HEK293 (cell line): ENCODE measurements around the gene TMOD2.

ENCODE experiments used
- CTCF ChIP-seq: fragments of 450-650 bp; formaldehyde crosslinking; IDR thresholded peaks from 2 replicates; pipeline ENCODE4 v1.5.1; 2016; ENCODE audit warnings: missing biosample characterization, missing genetic modification characterization
- PBX3 ChIP-seq: sonication (generic); formaldehyde crosslinking; IDR thresholded peaks from 2 replicates; pipeline ENCODE4 v1.8.1; 2022; ENCODE audit warnings: mild to moderate bottlenecking, moderate library complexity, missing genetic modification reagents
- ZBTB17 ChIP-seq: fragments of 450-650 bp; formaldehyde crosslinking; IDR thresholded peaks from 2 replicates; pipeline ENCODE4 v1.5.1; 2016; ENCODE audit warnings: missing biosample characterization, missing genetic modification characterization
- ZBTB49 ChIP-seq: fragments of 450-650 bp; formaldehyde crosslinking; IDR thresholded peaks from 2 replicates; pipeline ENCODE4 v1.5.1; 2016; ENCODE audit warnings: missing biosample characterization, missing genetic modification characterization, low read depth
- ZNF223 ChIP-seq: fragments of 450-650 bp; formaldehyde crosslinking; IDR thresholded peaks from 2 replicates; pipeline ENCODE4 v1.5.1; 2016; ENCODE audit warnings: missing biosample characterization, missing genetic modification characterization

GRCh38 chr15:51799282-51800252 is 48.2 kb downstream of the TMOD2 start:
- TF ChIP-seq ZBTB17 (tag by site-specific recombination) (no peak), ZNF223 (tag by site-specific recombination) (no peak), CTCF (no peak), ZBTB49 (tag by site-specific recombination) (no peak), PBX3 (CRISPR knock-in tag) (no peak)
